ENCODE measurements around the gene PSPN. TPM values are rescaled to one million over a fixed set of nuclear protein-coding genes. Genes with fewer than 3 reads are reported as not detected.

Gene PSPN
- total and polyA plus RNA-seq, 2 of the 13 experiments (the other 11 are each of a cell fraction or from before 2014, with no cell fraction given), result 0.69 to 1.1 TPM

DNA sequence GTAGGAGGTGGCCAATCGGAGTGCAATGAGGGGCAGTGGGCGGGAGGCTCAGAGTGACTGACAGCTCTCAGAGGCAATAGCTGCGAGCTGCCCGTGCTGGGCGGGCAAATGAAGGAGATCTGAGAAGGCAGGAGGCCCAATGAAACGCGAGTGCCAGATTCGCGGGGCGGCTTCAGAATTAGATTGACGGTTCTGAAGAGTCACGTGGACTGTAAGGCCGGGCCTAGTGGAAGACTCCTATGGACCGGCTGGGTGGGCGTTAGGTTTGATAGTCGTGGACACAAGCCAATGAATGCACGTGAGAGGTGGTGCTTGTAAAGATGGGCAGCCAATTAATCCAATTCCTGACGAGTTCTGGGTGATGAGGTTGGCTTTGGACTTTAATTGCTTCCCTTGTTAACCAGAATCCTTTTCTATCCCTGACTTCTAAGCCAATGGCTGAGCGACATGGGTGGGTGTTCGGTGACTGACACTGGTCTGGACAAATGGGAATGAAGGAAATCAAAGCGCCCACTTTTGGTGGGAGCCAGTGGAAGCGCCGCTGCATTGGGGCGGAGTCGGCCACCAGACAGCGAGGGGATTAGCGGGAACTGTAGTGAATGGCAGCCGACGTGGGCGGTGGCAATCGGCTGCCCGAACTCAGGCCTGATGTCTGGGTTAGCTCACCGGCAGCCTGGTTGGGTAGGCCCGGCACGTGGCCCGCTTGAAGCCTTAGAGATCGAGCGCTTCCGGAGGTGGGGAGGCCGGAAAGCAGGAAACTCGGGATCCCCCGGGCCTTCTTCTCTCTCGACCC is 49.4 kb upstream of the PSPN start (continued):
- TF ChIP-seq, protein P1, sequence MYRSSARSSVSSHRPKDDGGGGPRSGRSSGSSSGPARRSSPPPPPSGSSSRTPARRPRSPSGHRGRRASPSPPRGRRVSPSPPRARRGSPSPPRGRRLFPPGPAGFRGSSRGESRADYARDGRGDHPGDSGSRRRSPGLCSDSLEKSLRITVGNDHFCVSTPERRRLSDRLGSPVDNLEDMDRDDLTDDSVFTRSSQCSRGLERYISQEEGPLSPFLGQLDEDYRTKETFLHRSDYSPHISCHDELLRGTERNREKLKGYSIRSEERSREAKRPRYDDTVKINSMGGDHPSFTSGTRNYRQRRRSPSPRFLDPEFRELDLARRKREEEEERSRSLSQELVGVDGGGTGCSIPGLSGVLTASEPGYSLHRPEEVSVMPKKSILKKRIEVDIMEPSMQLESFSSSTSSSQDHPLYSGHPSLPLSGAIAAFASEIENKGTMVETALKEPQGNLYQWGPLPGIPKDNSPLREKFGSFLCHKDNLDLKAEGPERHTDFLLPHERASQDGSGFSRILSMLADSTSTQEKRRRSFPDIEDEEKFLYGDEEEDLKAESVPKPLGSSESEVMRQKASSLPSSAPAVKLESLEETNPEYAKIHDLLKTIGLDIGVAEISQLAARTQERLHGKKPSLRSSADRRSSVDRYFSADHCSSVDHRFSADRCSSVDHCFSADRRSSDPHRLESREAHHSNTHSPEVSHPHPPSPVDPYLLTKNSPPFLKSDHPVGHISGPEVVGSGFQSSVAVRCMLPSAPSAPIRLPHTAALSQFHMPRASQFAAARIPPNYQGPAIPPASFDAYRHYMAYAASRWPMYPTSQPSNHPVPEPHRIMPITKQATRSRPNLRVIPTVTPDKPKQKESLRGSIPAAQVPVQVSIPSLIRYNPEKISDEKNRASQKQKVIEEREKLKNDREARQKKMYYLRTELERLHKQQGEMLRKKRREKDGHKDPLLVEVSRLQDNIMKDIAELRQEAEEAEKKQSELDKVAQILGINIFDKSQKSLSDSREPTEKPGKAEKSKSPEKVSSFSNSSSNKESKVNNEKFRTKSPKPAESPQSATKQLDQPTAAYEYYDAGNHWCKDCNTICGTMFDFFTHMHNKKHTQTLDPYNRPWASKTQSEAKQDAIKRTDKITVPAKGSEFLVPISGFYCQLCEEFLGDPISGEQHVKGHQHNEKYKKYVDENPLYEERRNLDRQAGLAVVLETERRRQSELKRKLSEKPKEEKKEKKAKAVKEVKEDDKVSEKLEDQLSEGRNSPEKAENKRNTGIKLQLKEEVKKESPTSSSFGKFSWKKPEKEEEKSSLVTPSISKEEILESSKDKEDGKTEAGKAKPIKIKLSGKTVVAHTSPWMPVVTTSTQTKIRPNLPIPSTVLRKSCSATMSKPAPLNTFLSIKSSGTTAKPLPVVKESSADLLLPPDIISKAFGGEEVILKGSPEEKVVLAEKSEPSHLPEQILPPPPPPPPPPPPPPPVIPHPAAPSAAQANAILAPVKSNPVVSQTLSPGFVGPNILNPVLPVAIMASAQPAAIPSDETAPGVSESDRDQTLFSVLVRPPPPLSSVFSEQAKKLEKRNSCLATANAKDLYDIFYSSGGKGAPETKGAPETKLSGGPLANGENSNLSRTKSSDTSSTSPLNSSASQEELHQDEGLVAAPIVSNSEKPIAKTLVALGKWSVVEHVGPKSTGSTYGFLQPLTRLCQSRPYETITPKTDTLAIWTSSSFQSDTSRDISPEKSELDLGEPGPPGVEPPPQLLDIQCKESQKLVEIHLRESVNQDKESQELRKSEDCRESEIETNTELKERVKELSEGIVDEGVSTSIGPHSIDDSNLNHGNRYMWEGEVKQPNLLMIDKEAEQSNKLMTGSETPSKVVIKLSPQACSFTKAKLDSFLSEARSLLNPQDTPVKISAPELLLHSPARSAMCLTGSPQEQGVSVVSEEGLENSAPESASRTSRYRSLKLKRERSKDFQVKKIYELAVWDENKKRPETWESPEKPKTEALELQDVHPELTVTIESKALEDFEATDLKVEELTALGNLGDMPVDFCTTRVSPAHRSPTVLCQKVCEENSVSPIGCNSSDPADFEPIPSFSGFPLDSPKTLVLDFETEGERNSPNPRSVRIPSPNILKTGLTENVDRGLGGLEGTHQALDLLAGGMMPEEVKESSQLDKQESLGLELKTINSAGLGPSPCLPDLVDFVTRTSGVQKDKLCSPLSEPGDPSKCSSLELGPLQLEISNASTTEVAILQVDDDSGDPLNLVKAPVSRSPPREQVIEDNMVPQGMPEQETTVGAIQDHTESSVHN (CRISPR knock-in tag; IDR thresholded peaks at IDR 0.05), result no peak
- no peak for TF ChIP-seq ZNF550 (CRISPR knock-in tag; IDR thresholded peaks at IDR 0.05; ENCODE audit: borderline replicate concordance)
- TF ChIP-seq, protein P2, sequence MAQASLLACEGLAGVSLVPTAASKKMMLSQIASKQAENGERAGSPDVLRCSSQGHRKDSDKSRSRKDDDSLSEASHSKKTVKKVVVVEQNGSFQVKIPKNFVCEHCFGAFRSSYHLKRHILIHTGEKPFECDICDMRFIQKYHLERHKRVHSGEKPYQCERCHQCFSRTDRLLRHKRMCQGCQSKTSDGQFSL (CRISPR knock-in tag; IDR thresholded peaks at IDR 0.05), result no peak
- TF ChIP-seq, protein P3, sequence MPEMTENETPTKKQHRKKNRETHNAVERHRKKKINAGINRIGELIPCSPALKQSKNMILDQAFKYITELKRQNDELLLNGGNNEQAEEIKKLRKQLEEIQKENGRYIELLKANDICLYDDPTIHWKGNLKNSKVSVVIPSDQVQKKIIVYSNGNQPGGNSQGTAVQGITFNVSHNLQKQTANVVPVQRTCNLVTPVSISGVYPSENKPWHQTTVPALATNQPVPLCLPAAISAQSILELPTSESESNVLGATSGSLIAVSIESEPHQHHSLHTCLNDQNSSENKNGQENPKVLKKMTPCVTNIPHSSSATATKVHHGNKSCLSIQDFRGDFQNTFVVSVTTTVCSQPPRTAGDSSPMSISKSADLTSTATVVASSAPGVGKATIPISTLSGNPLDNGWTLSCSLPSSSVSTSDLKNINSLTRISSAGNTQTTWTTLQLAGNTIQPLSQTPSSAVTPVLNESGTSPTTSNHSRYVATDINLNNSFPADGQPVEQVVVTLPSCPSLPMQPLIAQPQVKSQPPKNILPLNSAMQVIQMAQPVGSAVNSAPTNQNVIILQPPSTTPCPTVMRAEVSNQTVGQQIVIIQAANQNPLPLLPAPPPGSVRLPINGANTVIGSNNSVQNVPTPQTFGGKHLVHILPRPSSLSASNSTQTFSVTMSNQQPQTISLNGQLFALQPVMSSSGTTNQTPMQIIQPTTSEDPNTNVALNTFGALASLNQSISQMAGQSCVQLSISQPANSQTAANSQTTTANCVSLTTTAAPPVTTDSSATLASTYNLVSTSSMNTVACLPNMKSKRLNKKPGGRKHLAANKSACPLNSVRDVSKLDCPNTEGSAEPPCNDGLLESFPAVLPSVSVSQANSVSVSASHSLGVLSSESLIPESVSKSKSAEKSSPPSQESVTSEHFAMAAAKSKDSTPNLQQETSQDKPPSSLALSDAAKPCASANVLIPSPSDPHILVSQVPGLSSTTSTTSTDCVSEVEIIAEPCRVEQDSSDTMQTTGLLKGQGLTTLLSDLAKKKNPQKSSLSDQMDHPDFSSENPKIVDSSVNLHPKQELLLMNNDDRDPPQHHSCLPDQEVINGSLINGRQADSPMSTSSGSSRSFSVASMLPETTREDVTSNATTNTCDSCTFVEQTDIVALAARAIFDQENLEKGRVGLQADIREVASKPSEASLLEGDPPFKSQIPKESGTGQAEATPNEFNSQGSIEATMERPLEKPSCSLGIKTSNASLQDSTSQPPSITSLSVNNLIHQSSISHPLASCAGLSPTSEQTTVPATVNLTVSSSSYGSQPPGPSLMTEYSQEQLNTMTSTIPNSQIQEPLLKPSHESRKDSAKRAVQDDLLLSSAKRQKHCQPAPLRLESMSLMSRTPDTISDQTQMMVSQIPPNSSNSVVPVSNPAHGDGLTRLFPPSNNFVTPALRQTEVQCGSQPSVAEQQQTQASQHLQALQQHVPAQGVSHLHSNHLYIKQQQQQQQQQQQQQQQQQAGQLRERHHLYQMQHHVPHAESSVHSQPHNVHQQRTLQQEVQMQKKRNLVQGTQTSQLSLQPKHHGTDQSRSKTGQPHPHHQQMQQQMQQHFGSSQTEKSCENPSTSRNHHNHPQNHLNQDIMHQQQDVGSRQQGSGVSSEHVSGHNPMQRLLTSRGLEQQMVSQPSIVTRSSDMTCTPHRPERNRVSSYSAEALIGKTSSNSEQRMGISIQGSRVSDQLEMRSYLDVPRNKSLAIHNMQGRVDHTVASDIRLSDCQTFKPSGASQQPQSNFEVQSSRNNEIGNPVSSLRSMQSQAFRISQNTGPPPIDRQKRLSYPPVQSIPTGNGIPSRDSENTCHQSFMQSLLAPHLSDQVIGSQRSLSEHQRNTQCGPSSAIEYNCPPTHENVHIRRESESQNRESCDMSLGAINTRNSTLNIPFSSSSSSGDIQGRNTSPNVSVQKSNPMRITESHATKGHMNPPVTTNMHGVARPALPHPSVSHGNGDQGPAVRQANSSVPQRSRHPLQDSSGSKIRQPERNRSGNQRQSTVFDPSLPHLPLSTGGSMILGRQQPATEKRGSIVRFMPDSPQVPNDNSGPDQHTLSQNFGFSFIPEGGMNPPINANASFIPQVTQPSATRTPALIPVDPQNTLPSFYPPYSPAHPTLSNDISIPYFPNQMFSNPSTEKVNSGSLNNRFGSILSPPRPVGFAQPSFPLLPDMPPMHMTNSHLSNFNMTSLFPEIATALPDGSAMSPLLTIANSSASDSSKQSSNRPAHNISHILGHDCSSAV (CRISPR knock-in tag; IDR thresholded peaks at IDR 0.05; ENCODE audit: borderline replicate concordance), result no peak
- TF ChIP-seq, protein P4, sequence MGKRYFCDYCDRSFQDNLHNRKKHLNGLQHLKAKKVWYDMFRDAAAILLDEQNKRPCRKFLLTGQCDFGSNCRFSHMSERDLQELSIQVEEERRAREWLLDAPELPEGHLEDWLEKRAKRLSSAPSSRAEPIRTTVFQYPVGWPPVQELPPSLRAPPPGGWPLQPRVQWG (CRISPR knock-in tag; IDR thresholded peaks at IDR 0.05; ENCODE audit: borderline replicate concordance, low read depth), result no peak
- TF ChIP-seq, protein P5, sequence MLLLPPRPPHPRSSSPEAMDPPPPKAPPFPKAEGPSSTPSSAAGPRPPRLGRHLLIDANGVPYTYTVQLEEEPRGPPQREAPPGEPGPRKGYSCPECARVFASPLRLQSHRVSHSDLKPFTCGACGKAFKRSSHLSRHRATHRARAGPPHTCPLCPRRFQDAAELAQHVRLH (CRISPR knock-in tag; IDR thresholded peaks at IDR 0.05; ENCODE audit: borderline replicate concordance, low read depth), result peak; percentile 21; the same call in 1 of the 2 replicates
- peak; percentile 67; the same call in 1 of the 2 replicates for TF ChIP-seq ZNF768 (CRISPR knock-in tag; IDR thresholded peaks at IDR 0.05)
- no peak for TF ChIP-seq KLF13 (CRISPR knock-in tag; IDR thresholded peaks at IDR 0.05)
- peak; percentile 51; the same call in 1 of the 2 replicates for TF ChIP-seq ZNF607 (CRISPR knock-in tag; IDR thresholded peaks at IDR 0.05; ENCODE audit: borderline replicate concordance)

Measured in HepG2 (cell line).